GM12878 (cell line): Measurements from ENCODE around the gene DIDO1. TPM values are rescaled to one million over a fixed set of nuclear protein-coding genes. Genes with fewer than 3 reads are reported as not detected.

ENCODE experiments used
- BHLHE40 ChIP-seq, 2 experiments: fragments of 450-650 bp in 1 of 2; IDR thresholded peaks; 2 replicates each; pipeline ENCODE4 v1.6.1; 2011 to 2017; ENCODE audit warnings: low read depth in 2 of 2, borderline replicate concordance in 1 of 2, improper control_type of control experiment in 1 of 2, low read length in 1 of 2, mild to moderate bottlenecking in 1 of 2
- CEBPZ ChIP-seq: fragments of 150-350 bp; IDR thresholded peaks from 2 replicates; pipeline ENCODE4 v1.6.1; 2016; ENCODE audit warnings: low read depth, low read length
- E4F1 ChIP-seq: fragments of 450-650 bp; IDR thresholded peaks from 2 replicates; pipeline ENCODE4 v1.6.1; 2018; ENCODE audit warnings: borderline replicate concordance, mild to moderate bottlenecking; ENCODE audit not compliant: partially characterized antibody
- IRF5 ChIP-seq: fragments of 450-650 bp; IDR thresholded peaks from 2 replicates; pipeline ENCODE4 v1.6.1; 2017; ENCODE audit warnings: borderline replicate concordance
- MTA2 ChIP-seq: fragments of 450-650 bp; IDR thresholded peaks from 2 replicates; pipeline ENCODE4 v1.6.1; 2016; ENCODE audit warnings: low read depth, mild to moderate bottlenecking, moderate library complexity
- ZBTB11 ChIP-seq: fragments of 450-650 bp; formaldehyde crosslinking; IDR thresholded peaks from 2 replicates; pipeline ENCODE4 v1.5.0; 2022; ENCODE audit warnings: mild to moderate bottlenecking, missing genetic modification characterization
- ZNF592 ChIP-seq: fragments of 450-650 bp; IDR thresholded peaks from 2 replicates; pipeline ENCODE4 v1.6.1; 2017; ENCODE audit warnings: mild to moderate bottlenecking, moderate library complexity
- polyA plus RNA-seq, 11 experiments: library from polyadenylated mRNA; depleted of rRNA in 4 of 11; unstranded in 6 of 11; stranded (reverse) in 5 of 11; fragments of >200 nt; fragmentation: Nextera tagmentation in 4 of 11; fragmentation: Illumina TruSeq in 1 of 11; extraction: Ambion mirVana in 4 of 11; extraction: Trizol in 1 of 11; gene quantifications; 1 replicate in 1 of 11; 2 replicates in 10 of 11; pipeline versions ENCODE4 v1.2.1 to v1.2.3, GENCODE V29; 2011 to 2016; ENCODE audit warnings: inconsistent platforms in 2 of 11, missing spikeins in 2 of 11, low read depth in 1 of 11
- total RNA-seq, 4 experiments: library from RNA; depleted of rRNA in 3 of 4; stranded (reverse); fragments of >200 nt in 3 of 4; fragmentation: Illumina TruSeq in 1 of 4; extraction: Trizol in 1 of 4; gene quantifications; 2 replicates each; pipeline versions ENCODE4 v1.2.1 to v1.2.3, GENCODE V29; 2013 to 2021

DIDO1 gene
- total and polyA plus RNA-seq, 10 of the 15 experiments (the other 5 are each of a cell fraction or from before 2014, with no cell fraction given), result 5.5 to 56.4 (median 38.4) TPM

- TF ChIP-seq ZNF592 (no peak), E4F1 (no peak), ZBTB11 (CRISPR knock-in tag) (no peak), BHLHE40 (IDR thresholded peaks at IDR 0.05; ENCODE audit: borderline replicate concordance in 1 of 2, low read depth in 2 of 2, low read length in 1 of 2) (no peak), MTA2 (no peak), IRF5 (no peak), CEBPZ (no peak)
These were observed 69.2 kb downstream of the DIDO1 start (continued) for GRCh38 chr20:62856931-62857619.
